ENCODE data around the gene CBX4. TPM values are rescaled to one million over a fixed set of nuclear protein-coding genes. Genes with fewer than 3 reads are reported as not detected.

Gene CBX4
- total and polyA plus RNA-seq, 2 of the 13 experiments (the other 11 are each of a cell fraction or from before 2014, with no cell fraction given), result 25.8 to 50.8 TPM

DNA sequence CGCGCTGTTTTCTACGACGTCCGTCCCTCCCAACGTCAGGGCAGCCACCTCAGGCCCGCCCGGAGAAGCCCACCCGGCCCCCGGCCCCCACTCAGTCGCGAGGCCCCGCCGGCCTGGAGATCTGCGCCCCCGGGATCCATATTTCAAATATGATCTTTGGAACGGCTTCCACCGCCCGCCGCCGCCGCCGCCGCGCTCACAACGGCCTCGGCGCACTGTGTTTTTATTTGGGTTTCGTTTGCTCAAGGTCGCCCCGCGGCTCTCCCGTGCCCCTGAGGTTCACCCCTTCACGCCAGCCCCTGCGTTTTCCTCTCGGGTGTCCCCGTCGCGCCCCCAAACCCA, 4.2 kb upstream of the CBX4 start (continued):
- peak; percentile 21; the same call in 1 of the 2 replicates for TF ChIP-seq CREM (IDR thresholded peaks at IDR 0.05)
- TF ChIP-seq CREM (CRISPR knock-in tag; IDR thresholded peaks at IDR 0.05), result no peak
- peak; percentile 11 for TF ChIP-seq JARID2 (CRISPR knock-in tag; IDR thresholded peaks at IDR 0.05; ENCODE audit: insufficient replicate concordance)
- no peak for TF ChIP-seq NFYC (CRISPR knock-in tag; IDR thresholded peaks at IDR 0.05)
- peak; percentile 85 for TF ChIP-seq ZSCAN25 (CRISPR knock-in tag; IDR thresholded peaks at IDR 0.05)
- TF ChIP-seq, protein P1, sequence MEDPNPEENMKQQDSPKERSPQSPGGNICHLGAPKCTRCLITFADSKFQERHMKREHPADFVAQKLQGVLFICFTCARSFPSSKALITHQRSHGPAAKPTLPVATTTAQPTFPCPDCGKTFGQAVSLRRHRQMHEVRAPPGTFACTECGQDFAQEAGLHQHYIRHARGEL (CRISPR knock-in tag; IDR thresholded peaks at IDR 0.05), result no peak
- 0 out of 2 replicates have a peak, but pooled peaks have one; percentile 9 for TF ChIP-seq ISL2 (CRISPR knock-in tag; IDR thresholded peaks at IDR 0.05)
- TF ChIP-seq MED13 (CRISPR knock-in tag; IDR thresholded peaks at IDR 0.05), result 0 out of 2 replicates have a peak, but pooled peaks have one; percentile 52
- TF ChIP-seq, protein P2, sequence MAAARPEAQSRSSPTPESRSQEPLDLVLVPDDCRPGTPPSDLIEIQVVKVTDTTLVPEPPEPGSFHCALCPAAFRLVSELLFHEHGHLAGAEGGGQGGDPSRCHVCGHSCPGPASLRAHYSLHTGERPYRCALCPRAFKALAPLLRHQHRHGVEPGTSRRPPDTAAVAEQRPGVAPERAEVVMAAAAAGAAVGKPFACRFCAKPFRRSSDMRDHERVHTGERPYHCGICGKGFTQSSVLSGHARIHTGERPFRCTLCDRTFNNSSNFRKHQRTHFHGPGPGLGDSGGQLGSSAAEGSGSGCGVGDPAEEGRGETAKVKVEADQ (CRISPR knock-in tag; IDR thresholded peaks at IDR 0.05; ENCODE audit: borderline replicate concordance), result no peak
- TF ChIP-seq, protein P3, sequence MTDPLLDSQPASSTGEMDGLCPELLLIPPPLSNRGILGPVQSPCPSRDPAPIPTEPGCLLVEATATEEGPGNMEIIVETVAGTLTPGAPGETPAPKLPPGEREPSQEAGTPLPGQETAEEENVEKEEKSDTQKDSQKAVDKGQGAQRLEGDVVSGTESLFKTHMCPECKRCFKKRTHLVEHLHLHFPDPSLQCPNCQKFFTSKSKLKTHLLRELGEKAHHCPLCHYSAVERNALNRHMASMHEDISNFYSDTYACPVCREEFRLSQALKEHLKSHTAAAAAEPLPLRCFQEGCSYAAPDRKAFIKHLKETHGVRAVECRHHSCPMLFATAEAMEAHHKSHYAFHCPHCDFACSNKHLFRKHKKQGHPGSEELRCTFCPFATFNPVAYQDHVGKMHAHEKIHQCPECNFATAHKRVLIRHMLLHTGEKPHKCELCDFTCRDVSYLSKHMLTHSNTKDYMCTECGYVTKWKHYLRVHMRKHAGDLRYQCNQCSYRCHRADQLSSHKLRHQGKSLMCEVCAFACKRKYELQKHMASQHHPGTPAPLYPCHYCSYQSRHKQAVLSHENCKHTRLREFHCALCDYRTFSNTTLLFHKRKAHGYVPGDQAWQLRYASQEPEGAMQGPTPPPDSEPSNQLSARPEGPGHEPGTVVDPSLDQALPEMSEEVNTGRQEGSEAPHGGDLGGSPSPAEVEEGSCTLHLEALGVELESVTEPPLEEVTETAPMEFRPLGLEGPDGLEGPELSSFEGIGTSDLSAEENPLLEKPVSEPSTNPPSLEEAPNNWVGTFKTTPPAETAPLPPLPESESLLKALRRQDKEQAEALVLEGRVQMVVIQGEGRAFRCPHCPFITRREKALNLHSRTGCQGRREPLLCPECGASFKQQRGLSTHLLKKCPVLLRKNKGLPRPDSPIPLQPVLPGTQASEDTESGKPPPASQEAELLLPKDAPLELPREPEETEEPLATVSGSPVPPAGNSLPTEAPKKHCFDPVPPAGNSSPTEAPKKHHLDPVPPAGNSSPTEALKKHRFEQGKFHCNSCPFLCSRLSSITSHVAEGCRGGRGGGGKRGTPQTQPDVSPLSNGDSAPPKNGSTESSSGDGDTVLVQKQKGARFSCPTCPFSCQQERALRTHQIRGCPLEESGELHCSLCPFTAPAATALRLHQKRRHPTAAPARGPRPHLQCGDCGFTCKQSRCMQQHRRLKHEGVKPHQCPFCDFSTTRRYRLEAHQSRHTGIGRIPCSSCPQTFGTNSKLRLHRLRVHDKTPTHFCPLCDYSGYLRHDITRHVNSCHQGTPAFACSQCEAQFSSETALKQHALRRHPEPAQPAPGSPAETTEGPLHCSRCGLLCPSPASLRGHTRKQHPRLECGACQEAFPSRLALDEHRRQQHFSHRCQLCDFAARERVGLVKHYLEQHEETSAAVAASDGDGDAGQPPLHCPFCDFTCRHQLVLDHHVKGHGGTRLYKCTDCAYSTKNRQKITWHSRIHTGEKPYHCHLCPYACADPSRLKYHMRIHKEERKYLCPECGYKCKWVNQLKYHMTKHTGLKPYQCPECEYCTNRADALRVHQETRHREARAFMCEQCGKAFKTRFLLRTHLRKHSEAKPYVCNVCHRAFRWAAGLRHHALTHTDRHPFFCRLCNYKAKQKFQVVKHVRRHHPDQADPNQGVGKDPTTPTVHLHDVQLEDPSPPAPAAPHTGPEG (CRISPR knock-in tag; IDR thresholded peaks at IDR 0.05), result 0 out of 2 replicates have a peak, but pooled peaks have one; percentile 15
- TF ChIP-seq MEIS2 (CRISPR knock-in tag; IDR thresholded peaks at IDR 0.05), result peak; percentile 40; the same call in 1 of the 2 replicates
- TF ChIP-seq, protein P4, sequence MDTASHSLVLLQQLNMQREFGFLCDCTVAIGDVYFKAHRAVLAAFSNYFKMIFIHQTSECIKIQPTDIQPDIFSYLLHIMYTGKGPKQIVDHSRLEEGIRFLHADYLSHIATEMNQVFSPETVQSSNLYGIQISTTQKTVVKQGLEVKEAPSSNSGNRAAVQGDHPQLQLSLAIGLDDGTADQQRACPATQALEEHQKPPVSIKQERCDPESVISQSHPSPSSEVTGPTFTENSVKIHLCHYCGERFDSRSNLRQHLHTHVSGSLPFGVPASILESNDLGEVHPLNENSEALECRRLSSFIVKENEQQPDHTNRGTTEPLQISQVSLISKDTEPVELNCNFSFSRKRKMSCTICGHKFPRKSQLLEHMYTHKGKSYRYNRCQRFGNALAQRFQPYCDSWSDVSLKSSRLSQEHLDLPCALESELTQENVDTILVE (CRISPR knock-in tag; IDR thresholded peaks at IDR 0.05), result 0 out of 2 replicates have a peak, but pooled peaks have one; percentile 6
